WTC11 (cell line): ENCODE measurements around the gene GNG13.

Experiments used
- TF ChIP-seq, protein P1 (sequence below): sonication (generic); formaldehyde crosslinking; conservative IDR thresholded peaks from 2 replicates; pipeline ENCODE4 v1.8.1; 2022; ENCODE audit warnings: mild to moderate bottlenecking, missing genetic modification reagents
- TF ChIP-seq, protein P2 (sequence below): fragments of 200-600 bp; IDR thresholded peaks from 2 replicates; pipeline ENCODE4 v1.8.0; 2022; ENCODE audit warnings: antibody characterized with exemption
- TF ChIP-seq, protein P3 (sequence below): sonication (generic); formaldehyde crosslinking; conservative IDR thresholded peaks from 2 replicates; pipeline ENCODE4 v1.8.1; 2023; ENCODE audit warnings: mild to moderate bottlenecking, low read depth, missing genetic modification reagents, moderate library complexity

DNA sequence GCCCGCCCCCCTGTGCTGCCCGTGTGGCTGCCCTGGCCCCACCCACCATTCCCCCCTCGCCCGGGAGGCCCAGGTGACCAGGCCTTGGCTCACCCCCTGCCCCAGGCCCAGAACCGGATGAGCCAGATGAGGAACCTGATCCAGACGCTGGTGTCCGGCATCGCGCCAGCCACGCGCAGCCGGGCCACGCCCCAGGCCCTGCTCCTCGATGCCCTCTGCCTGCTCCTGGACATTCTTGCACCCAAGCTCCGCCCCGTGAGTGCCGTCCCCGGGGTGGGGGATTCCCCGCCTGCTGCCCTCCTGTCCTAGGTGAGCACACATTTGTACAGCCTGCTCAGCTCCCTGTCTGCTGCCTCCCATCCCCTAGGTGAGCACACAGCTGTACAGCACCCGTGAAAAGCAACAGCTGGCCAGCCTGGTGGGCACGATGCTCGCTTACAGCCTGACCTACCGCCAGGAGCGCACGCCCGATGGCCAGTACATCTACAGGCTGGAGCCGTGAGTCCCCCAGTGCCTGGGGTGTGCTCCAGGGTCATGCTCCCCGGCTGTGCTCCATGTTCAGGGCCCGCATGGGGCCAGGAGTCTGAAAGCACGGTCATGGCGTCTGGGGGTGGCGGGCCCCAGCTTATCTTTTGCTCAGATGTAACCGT, 4.8 kb downstream of the GNG13 start:
- TF ChIP-seq, protein P1, sequence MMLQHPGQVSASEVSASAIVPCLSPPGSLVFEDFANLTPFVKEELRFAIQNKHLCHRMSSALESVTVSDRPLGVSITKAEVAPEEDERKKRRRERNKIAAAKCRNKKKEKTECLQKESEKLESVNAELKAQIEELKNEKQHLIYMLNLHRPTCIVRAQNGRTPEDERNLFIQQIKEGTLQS (CRISPR knock-in tag) = no peak
- TF ChIP-seq, protein P2, sequence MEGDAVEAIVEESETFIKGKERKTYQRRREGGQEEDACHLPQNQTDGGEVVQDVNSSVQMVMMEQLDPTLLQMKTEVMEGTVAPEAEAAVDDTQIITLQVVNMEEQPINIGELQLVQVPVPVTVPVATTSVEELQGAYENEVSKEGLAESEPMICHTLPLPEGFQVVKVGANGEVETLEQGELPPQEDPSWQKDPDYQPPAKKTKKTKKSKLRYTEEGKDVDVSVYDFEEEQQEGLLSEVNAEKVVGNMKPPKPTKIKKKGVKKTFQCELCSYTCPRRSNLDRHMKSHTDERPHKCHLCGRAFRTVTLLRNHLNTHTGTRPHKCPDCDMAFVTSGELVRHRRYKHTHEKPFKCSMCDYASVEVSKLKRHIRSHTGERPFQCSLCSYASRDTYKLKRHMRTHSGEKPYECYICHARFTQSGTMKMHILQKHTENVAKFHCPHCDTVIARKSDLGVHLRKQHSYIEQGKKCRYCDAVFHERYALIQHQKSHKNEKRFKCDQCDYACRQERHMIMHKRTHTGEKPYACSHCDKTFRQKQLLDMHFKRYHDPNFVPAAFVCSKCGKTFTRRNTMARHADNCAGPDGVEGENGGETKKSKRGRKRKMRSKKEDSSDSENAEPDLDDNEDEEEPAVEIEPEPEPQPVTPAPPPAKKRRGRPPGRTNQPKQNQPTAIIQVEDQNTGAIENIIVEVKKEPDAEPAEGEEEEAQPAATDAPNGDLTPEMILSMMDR = no peak
- TF ChIP-seq, protein P3, sequence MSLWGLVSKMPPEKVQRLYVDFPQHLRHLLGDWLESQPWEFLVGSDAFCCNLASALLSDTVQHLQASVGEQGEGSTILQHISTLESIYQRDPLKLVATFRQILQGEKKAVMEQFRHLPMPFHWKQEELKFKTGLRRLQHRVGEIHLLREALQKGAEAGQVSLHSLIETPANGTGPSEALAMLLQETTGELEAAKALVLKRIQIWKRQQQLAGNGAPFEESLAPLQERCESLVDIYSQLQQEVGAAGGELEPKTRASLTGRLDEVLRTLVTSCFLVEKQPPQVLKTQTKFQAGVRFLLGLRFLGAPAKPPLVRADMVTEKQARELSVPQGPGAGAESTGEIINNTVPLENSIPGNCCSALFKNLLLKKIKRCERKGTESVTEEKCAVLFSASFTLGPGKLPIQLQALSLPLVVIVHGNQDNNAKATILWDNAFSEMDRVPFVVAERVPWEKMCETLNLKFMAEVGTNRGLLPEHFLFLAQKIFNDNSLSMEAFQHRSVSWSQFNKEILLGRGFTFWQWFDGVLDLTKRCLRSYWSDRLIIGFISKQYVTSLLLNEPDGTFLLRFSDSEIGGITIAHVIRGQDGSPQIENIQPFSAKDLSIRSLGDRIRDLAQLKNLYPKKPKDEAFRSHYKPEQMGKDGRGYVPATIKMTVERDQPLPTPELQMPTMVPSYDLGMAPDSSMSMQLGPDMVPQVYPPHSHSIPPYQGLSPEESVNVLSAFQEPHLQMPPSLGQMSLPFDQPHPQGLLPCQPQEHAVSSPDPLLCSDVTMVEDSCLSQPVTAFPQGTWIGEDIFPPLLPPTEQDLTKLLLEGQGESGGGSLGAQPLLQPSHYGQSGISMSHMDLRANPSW = no peak
